IMR-90 (cell line): ENCODE data around the gene MYD88. TPM values are rescaled to one million over a fixed set of nuclear protein-coding genes. Genes with fewer than 3 reads are reported as not detected.

ENCODE experiments used
- ATAC-seq: fragments of 200-7000 bp; cut with Tn5 transposase; 2 replicates; pipeline ENCODE4 v1.9.1; 2020; ENCODE audit warnings: low read depth, mild to moderate bottlenecking, moderate library complexity
- BruUV-seq: library from RNA; stranded (reverse); fragments of 400-500 nt; replicated peaks from 2 replicates; lab custom pipeline; 2021; lab: Mats Ljungman, UMichigan
- CTCF ChIA-PET: fragments of 300-600 bp; formaldehyde crosslinking; extraction: SDS; loops from one replicate; lab custom pipeline; 2021; ENCODE audit warnings: antibody characterized with exemption; lab: Yijun Ruan, JAX
- POLR2A ChIA-PET: fragments of 300-600 bp; sonication (Branson Sonifier 250); formaldehyde crosslinking; loops from one replicate; lab custom pipeline; 2022; ENCODE audit warnings: antibody characterized with exemption; ENCODE audit not compliant: unreplicated experiment; lab: Charles Lee
- DNase-seq: peaks from one replicate; pipeline ENCODE4 v3.0.0; 2013
- H2AFZ ChIP-seq: replicated peaks from 2 replicates; pipeline ENCODE3; 2013; ENCODE audit warnings: low read length, mild to moderate bottlenecking; ENCODE audit not compliant: poor library complexity
- H2AK5ac ChIP-seq: 2 replicates; pipeline ENCODE4 v1.6.1; 2013; ENCODE audit warnings: low read depth, low read length, inconsistent platforms
- H2AK9ac ChIP-seq: replicated peaks from 2 replicates; pipeline ENCODE3; 2013; ENCODE audit warnings: mild to moderate bottlenecking, low read depth, low read length, moderate library complexity; ENCODE audit not compliant: poor library complexity
- H2BK120ac ChIP-seq: 2 replicates; pipeline ENCODE4 v1.6.1; 2013; ENCODE audit warnings: low read depth, low read length, inconsistent platforms
- H2BK15ac ChIP-seq: 3 replicates; pipeline ENCODE4 v1.6.1; 2013; ENCODE audit warnings: low read depth, low read length, inconsistent platforms
- H2BK20ac ChIP-seq: 2 replicates; pipeline ENCODE4 v1.6.1; 2013; ENCODE audit warnings: low read depth, mild to moderate bottlenecking, inconsistent platforms, low read length, moderate library complexity
- H2BK5ac ChIP-seq: 2 replicates; pipeline ENCODE4 v1.6.1; 2013; ENCODE audit warnings: mild to moderate bottlenecking, low read depth, low read length, inconsistent platforms; ENCODE audit not compliant: poor library complexity, severe bottlenecking
- H3K14ac ChIP-seq: replicated peaks from 2 replicates; pipeline ENCODE4 v1.6.1; 2013; ENCODE audit warnings: low read depth, low read length, inconsistent platforms
- H3K18ac ChIP-seq: 2 replicates; pipeline ENCODE4 v1.6.1; 2013; ENCODE audit warnings: low read depth, low read length, control low read depth
- H3K23ac ChIP-seq: 2 replicates; pipeline ENCODE4 v1.6.1; 2013; ENCODE audit warnings: low read depth, low read length, inconsistent platforms
- H3K27ac ChIP-seq: 2 replicates; pipeline ENCODE4 v1.5.1; 2013; ENCODE audit warnings: mild to moderate bottlenecking, control low read depth, low read length; ENCODE audit not compliant: insufficient read depth
- H3K27me3 ChIP-seq: 2 replicates; pipeline ENCODE4 v1.6.1; 2013; ENCODE audit warnings: low read length; ENCODE audit not compliant: control insufficient read depth, insufficient read depth
- H3K36me3 ChIP-seq: 2 replicates; pipeline ENCODE4 v1.6.1; 2013; ENCODE audit warnings: low read length, mixed read lengths; ENCODE audit not compliant: control insufficient read depth, insufficient read depth
- H3K4ac ChIP-seq: 2 replicates; pipeline ENCODE4 v1.6.1; 2013; ENCODE audit warnings: low read depth, low read length, inconsistent platforms
- H3K4me1 ChIP-seq: 2 replicates; pipeline ENCODE4 v1.6.1; 2013; ENCODE audit warnings: low read length, mixed read lengths; ENCODE audit not compliant: control insufficient read depth, insufficient read depth
- H3K4me2 ChIP-seq: 2 replicates; pipeline ENCODE4 v1.6.1; 2013; ENCODE audit warnings: low read depth, mild to moderate bottlenecking, control low read depth, low read length, moderate library complexity
- H3K4me3 ChIP-seq: 2 replicates; pipeline ENCODE4 v1.5.1; 2013; ENCODE audit warnings: low read depth, mild to moderate bottlenecking, control low read depth, low read length, moderate library complexity; ENCODE audit not compliant: insufficient read depth
- H3K56ac ChIP-seq: 2 replicates; pipeline ENCODE4 v1.6.1; 2013; ENCODE audit warnings: low read length, inconsistent platforms; ENCODE audit not compliant: insufficient read depth; ENCODE audit errors: extremely low read depth
- H3K79me1 ChIP-seq, 2 experiments: 2 replicates each; pipeline ENCODE4 v1.6.1; 2013; ENCODE audit warnings: low read length in 2 of 2, inconsistent platforms in 1 of 2, low read depth in 1 of 2
- H3K9ac ChIP-seq: 2 replicates; pipeline ENCODE4 v1.6.1; 2013; ENCODE audit warnings: low read depth, low read length, control low read depth
- H3K9me1 ChIP-seq: 2 replicates; pipeline ENCODE4 v1.6.1; 2013; ENCODE audit warnings: low read length, inconsistent platforms; ENCODE audit not compliant: insufficient read depth
- H3K9me3 ChIP-seq: 2 replicates; pipeline ENCODE4 v1.6.1; 2013; ENCODE audit warnings: low read length; ENCODE audit not compliant: control insufficient read depth, insufficient read depth
- H4K20me1 ChIP-seq: 2 replicates; pipeline ENCODE4 v1.6.1; 2013; ENCODE audit warnings: low read length, inconsistent platforms; ENCODE audit not compliant: insufficient read depth
- H4K5ac ChIP-seq: 2 replicates; pipeline ENCODE4 v1.6.1; 2013; ENCODE audit warnings: mild to moderate bottlenecking, low read depth, low read length, control low read depth
- H4K8ac ChIP-seq, 2 experiments: 2 replicates each; pipeline ENCODE4 v1.6.1; 2013; ENCODE audit warnings: low read depth in 2 of 2, low read length in 2 of 2, control low read depth in 1 of 2, inconsistent platforms in 1 of 2
- H4K91ac ChIP-seq: 2 replicates; pipeline ENCODE4 v1.6.1; 2013; ENCODE audit warnings: low read depth, low read length, inconsistent platforms; ENCODE audit not compliant: insufficient read depth
- CEBPB ChIP-seq: IDR thresholded peaks from 2 replicates; pipeline ENCODE4 v1.6.1; 2012; ENCODE audit warnings: low read depth, low read length, improper control_type of control experiment
- ELK1 ChIP-seq: fragments of 150-350 bp; IDR thresholded peaks from 2 replicates; pipeline ENCODE4 v1.6.1; 2016; ENCODE audit warnings: low read depth, mild to moderate bottlenecking, low read length, moderate library complexity, borderline replicate concordance
- FOS ChIP-seq: fragments of 150-350 bp; IDR thresholded peaks from 2 replicates; pipeline ENCODE4 v1.6.1; 2016; ENCODE audit warnings: low read depth, low read length
- MAFK ChIP-seq: IDR thresholded peaks from 2 replicates; pipeline ENCODE4 v1.6.1; 2012; ENCODE audit warnings: low read depth, low read length, improper control_type of control experiment
- MXI1 ChIP-seq: IDR thresholded peaks from 2 replicates; pipeline ENCODE4 v1.6.1; 2012; ENCODE audit warnings: low read depth, mild to moderate bottlenecking, low read length, moderate library complexity, borderline replicate concordance
- NFE2L2 ChIP-seq: fragments of 150-350 bp; IDR thresholded peaks from 2 replicates; pipeline ENCODE4 v1.6.1; 2016; ENCODE audit warnings: low read depth, mild to moderate bottlenecking, low read length
- RAD21 ChIP-seq: IDR thresholded peaks from 2 replicates; pipeline ENCODE4 v1.6.1; 2012; ENCODE audit warnings: low read length, improper control_type of control experiment
- RFX5 ChIP-seq: IDR thresholded peaks from 2 replicates; pipeline ENCODE4 v1.8.0; 2012; ENCODE audit warnings: low read depth, mild to moderate bottlenecking, low read length, moderate library complexity
- WGBS, 2 experiments: methylation state at CpG; one replicate each; pipeline versions ENCODE4 v1.1.5 to v1.1.7; 2013; ENCODE audit warnings: missing lambda C conversion rate in 2 of 2; ENCODE audit not compliant: insufficient read length in 1 of 2; ENCODE audit errors: extremely low coverage in 2 of 2; 5-methylcytosine and 5-hydroxymethylcytosine counted together
- dilution Hi-C: fragments of 300-500 bp; cut with HindIII; formaldehyde crosslinking; loops from one replicate; pipeline ENCODE4 v1.14.3; 2018; ENCODE audit warnings: low sequenced_read_pairs; ENCODE audit not compliant: unreplicated experiment
- in situ Hi-C: fragments of 300-500 bp; cut with MboI; formaldehyde crosslinking; loops from 3 replicates; pipeline ENCODE4 v1.14.3; 2019; ENCODE audit warnings: low sequenced_read_pairs, inconsistent platforms, mixed read lengths
- intact Hi-C: fragments of 100-400 bp; cut with micrococcal nuclease; formaldehyde crosslinking; loops from 2 replicates; pipeline ENCODE4 v1.10.0; 2022
- polyA plus RNA-seq, 3 experiments: library from polyadenylated mRNA; depleted of rRNA; stranded (reverse); fragments of >200 nt; gene quantifications; 2 replicates each; pipeline ENCODE4 v1.2.3, GENCODE V29; 2012; ENCODE audit warnings: low replicate concordance in 1 of 3
- total RNA-seq: library from RNA; depleted of rRNA; stranded (reverse); fragments of >200 nt; gene quantifications from 2 replicates; pipeline ENCODE4 v1.2.3, GENCODE V29; 2012

The MYD88 gene
- total and polyA plus RNA-seq, 2 of the 4 experiments (the other 2 are of a cell fraction), result 9.3 to 39.8 TPM

- H3K27me3 ChIP-seq, result no peaks in the 10 kb centered on the region
- no peak overlapping the region for H4K8ac ChIP-seq
- ATAC-seq, result no peak
- no peak overlapping the region for H4K91ac ChIP-seq
- ChIA-PET CTCF (interaction anchor here (0.6 kb wide), 1 partner anchor 941 kb away, joined by 3 read pairs; no protein-coding TSS in a partner anchor), POLR2A (no interaction called here)
- H3K9me3 ChIP-seq, result peaks cover 3% of the 10 kb centered on the region; the same call in 1 of the 2 replicates
- DNase-seq, result no peak
- no peak overlapping the region for H3K27ac ChIP-seq
- H3K9ac ChIP-seq, result no peak overlapping the region
- H2BK5ac ChIP-seq, result no peak overlapping the region
- H3K4me2 ChIP-seq, result no peak overlapping the region
- no peak overlapping the region for H2BK15ac ChIP-seq
- no peaks in the 10 kb centered on the region for H3K9me1 ChIP-seq
- no peak overlapping the region for H4K5ac ChIP-seq
- H2AK9ac ChIP-seq, result no peak overlapping the region
- BruUV-seq, result no TSS peak
- no peak overlapping the region for H3K56ac ChIP-seq
- H3K36me3 ChIP-seq, result no peaks in the 10 kb centered on the region
- no peak overlapping the region for H3K23ac ChIP-seq
- TF ChIP-seq RFX5 (no peak), CEBPB (no peak), FOS (no peak), NFE2L2 (no peak), MXI1 (no peak), RAD21 (no peak), ELK1 (no peak), MAFK (no peak)
- intact Hi-C loops, result no loop called here
- no peak overlapping the region for H2BK20ac ChIP-seq
- no peak overlapping the region for H2AFZ ChIP-seq
- H3K14ac ChIP-seq, result no peak overlapping the region
- H3K18ac ChIP-seq, result no peak overlapping the region
- H3K4me1 ChIP-seq, result no peaks in the 10 kb centered on the region
- no peak overlapping the region for H3K4ac ChIP-seq
- H3K79me1 ChIP-seq, result no peaks in the 10 kb centered on the region
- H2BK120ac ChIP-seq, result no peak overlapping the region
- dilution Hi-C loops, result no loop called here
- in situ Hi-C loops, result no loop called here
- no peak overlapping the region for H3K4me3 ChIP-seq
- no peaks in the 10 kb centered on the region for H4K20me1 ChIP-seq
- whole genome bisulfite sequencing, 2 experiments, result 100% methylated on average over 1 of the region's 5 CpGs; no CpG with 5 or more reads in 1 of the 2 experiments
- H2AK5ac ChIP-seq, result no peak overlapping the region
These were observed 9.9 kb downstream of the MYD88 start for GRCh38 chr3:38148311-38148882.
